ENCODE results near the gene DENND1A. TPM values are rescaled to one million over a fixed set of nuclear protein-coding genes. Genes with fewer than 3 reads are reported as not detected.
"Not testable (repeated sequence)": the region's sequence is repeated elsewhere in the genome, so short reads cannot be mapped to it uniquely, and the experiment has no call there.

The DENND1A gene
- total and polyA plus RNA-seq, 4 donors = 7.9 to 22.0 (median 13.9) TPM

GRCh38 chr9:123936575-123936974, 6.6 kb upstream of the DENND1A start:
- not testable (repeated sequence) for H3K9ac ChIP-seq (ENCODE audit: low read depth in 1 of 2, low read length in 2 of 2); DNase-seq (ENCODE audit: low spot score); H3K4me1 ChIP-seq (ENCODE audit: control insufficient read depth in 4 of 4, insufficient read depth in 4 of 4, low read length in 3 of 4); H3K27me3 ChIP-seq (ENCODE audit: control insufficient read depth in 4 of 4, insufficient read depth in 4 of 4, low read length in 3 of 4); H3K4me3 ChIP-seq (ENCODE audit: low read depth in 1 of 3, low read length in 3 of 3); H3K36me3 ChIP-seq (ENCODE audit: control insufficient read depth in 4 of 4, insufficient read depth in 3 of 4, low read depth in 1 of 4, low read length in 3 of 4); H3K9me3 ChIP-seq (ENCODE audit: control insufficient read depth in 4 of 4, low read length in 3 of 4); H3K27ac ChIP-seq (ENCODE audit: low read depth in 1 of 2, low read length in 2 of 2)
- WGBS = 91% methylated on average over 3 of the region's 3 CpGs

- H3K9me3 ChIP-seq (ENCODE audit: control insufficient read depth in 4 of 4, low read length in 3 of 4) = no peaks in the 10 kb centered on the region
- H3K4me1 ChIP-seq (ENCODE audit: control insufficient read depth in 4 of 4, insufficient read depth in 4 of 4, low read length in 3 of 4) = peaks cover 4 to 17% (median 13%) of the 10 kb centered on the region in 4 donors
- TF ChIP-seq, protein P1, sequence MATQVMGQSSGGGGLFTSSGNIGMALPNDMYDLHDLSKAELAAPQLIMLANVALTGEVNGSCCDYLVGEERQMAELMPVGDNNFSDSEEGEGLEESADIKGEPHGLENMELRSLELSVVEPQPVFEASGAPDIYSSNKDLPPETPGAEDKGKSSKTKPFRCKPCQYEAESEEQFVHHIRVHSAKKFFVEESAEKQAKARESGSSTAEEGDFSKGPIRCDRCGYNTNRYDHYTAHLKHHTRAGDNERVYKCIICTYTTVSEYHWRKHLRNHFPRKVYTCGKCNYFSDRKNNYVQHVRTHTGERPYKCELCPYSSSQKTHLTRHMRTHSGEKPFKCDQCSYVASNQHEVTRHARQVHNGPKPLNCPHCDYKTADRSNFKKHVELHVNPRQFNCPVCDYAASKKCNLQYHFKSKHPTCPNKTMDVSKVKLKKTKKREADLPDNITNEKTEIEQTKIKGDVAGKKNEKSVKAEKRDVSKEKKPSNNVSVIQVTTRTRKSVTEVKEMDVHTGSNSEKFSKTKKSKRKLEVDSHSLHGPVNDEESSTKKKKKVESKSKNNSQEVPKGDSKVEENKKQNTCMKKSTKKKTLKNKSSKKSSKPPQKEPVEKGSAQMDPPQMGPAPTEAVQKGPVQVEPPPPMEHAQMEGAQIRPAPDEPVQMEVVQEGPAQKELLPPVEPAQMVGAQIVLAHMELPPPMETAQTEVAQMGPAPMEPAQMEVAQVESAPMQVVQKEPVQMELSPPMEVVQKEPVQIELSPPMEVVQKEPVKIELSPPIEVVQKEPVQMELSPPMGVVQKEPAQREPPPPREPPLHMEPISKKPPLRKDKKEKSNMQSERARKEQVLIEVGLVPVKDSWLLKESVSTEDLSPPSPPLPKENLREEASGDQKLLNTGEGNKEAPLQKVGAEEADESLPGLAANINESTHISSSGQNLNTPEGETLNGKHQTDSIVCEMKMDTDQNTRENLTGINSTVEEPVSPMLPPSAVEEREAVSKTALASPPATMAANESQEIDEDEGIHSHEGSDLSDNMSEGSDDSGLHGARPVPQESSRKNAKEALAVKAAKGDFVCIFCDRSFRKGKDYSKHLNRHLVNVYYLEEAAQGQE (IDR thresholded peaks at IDR 0.05) = no peak
- TF ChIP-seq NR2F2 (IDR thresholded peaks at IDR 0.05) = peak; percentile 72
- no peak for TF ChIP-seq YY1 (IDR thresholded peaks at IDR 0.05)
- peak; percentile 14 to 23 for TF ChIP-seq RAD21 (IDR thresholded peaks at IDR 0.05)
- peak; percentile 19 for TF ChIP-seq SP1 (IDR thresholded peaks at IDR 0.05)
- TF ChIP-seq HNF4A (conservative IDR thresholded peaks at IDR 0.05) = peak; percentile 43 to 84
- TF ChIP-seq HNF4G (IDR thresholded peaks at IDR 0.05) = peak; percentile 22
- TF ChIP-seq RXRA (IDR thresholded peaks at IDR 0.05) = peak in 1 of 2 donors; percentile 5
- WGBS = 44% methylated on average over 5 of the region's 5 CpGs
- no peak overlapping the region for H3K27ac ChIP-seq (ENCODE audit: low read depth in 1 of 2, low read length in 2 of 2)
- DNase-seq (ENCODE audit: low spot score) = no peak
- no peak overlapping the region for H3K9ac ChIP-seq (ENCODE audit: low read depth in 1 of 2, low read length in 2 of 2)
- H3K27me3 ChIP-seq (ENCODE audit: control insufficient read depth in 4 of 4, insufficient read depth in 4 of 4, low read length in 3 of 4) = no peaks in the 10 kb centered on the region
- H3K4me3 ChIP-seq (ENCODE audit: low read depth in 1 of 3, low read length in 3 of 3) = no peak overlapping the region
- H3K36me3 ChIP-seq (ENCODE audit: control insufficient read depth in 4 of 4, insufficient read depth in 3 of 4, low read depth in 1 of 4, low read length in 3 of 4) = no peaks in the 10 kb centered on the region
These were observed 3.7 kb upstream of the DENND1A start for GRCh38 chr9:123933440-123934212.

- Histone ChIP-seq H3K9ac (ENCODE audit: low read depth in 1 of 2, low read length in 2 of 2) (peak overlapping the region; percentile 4 to 60), H3K4me1 (ENCODE audit: control insufficient read depth in 4 of 4, insufficient read depth in 4 of 4, low read length in 3 of 4) (peaks cover 10 to 42% (median 28%) of the 10 kb centered on the region in 4 donors), H3K36me3 (ENCODE audit: control insufficient read depth in 4 of 4, insufficient read depth in 3 of 4, low read depth in 1 of 4, low read length in 3 of 4) (no peaks in the 10 kb centered on the region), H3K27ac (ENCODE audit: low read depth in 1 of 2, low read length in 2 of 2) (peak overlapping the region; percentile 52 to 74), H3K4me3 (ENCODE audit: low read depth in 1 of 3, low read length in 3 of 3) (peak overlapping the region; percentile 72 to 94 (median 80)), H3K9me3 (ENCODE audit: control insufficient read depth in 4 of 4, low read length in 3 of 4) (no peaks in the 10 kb centered on the region), H3K27me3 (ENCODE audit: control insufficient read depth in 4 of 4, insufficient read depth in 4 of 4, low read length in 3 of 4) (no peaks in the 10 kb centered on the region)
- WGBS = 1% methylated on average over 50 of the region's 50 CpGs
- DNase-seq (ENCODE audit: low spot score) = peak; percentile 53
- TF ChIP-seq YY1 (IDR thresholded peaks at IDR 0.05) (peak; percentile 39), HNF4A (conservative IDR thresholded peaks at IDR 0.05) (peak; percentile 74 to 77), FOXA2 (IDR thresholded peaks at IDR 0.05) (no peak), HNF4G (IDR thresholded peaks at IDR 0.05) (peak; percentile 41), FOXA1 (IDR thresholded peaks at IDR 0.05) (no peak), RXRA (IDR thresholded peaks at IDR 0.05) (peak in 1 of 2 donors; percentile 9)
- TF ChIP-seq, protein P2, sequence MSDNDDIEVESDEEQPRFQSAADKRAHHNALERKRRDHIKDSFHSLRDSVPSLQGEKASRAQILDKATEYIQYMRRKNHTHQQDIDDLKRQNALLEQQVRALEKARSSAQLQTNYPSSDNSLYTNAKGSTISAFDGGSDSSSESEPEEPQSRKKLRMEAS (IDR thresholded peaks at IDR 0.05) = peak; percentile 71
- TF ChIP-seq, protein P1 (IDR thresholded peaks at IDR 0.05) = peak; percentile 51
These were observed 603 bp downstream of the DENND1A start for GRCh38 chr9:123929177-123929869.
